Duodenal mucosa (tissue), 2 donors: ENCODE results near the gene UBR3.

Source experiments
- H3K27ac ChIP-seq: one replicate; pipeline ENCODE4 v1.7.0; 2013; ENCODE audit warnings: low read depth, low read length
- H3K27me3 ChIP-seq, 2 donors: one replicate each; pipeline ENCODE4 v1.7.0; 2013; ENCODE audit warnings: low read length in 2 of 2, control low read depth in 1 of 2; ENCODE audit not compliant: insufficient read depth in 2 of 2, control insufficient read depth in 1 of 2
- H3K36me3 ChIP-seq, 2 donors: one replicate each; pipeline ENCODE4 v1.7.0; 2013; ENCODE audit warnings: low read length in 2 of 2, control low read depth in 1 of 2; ENCODE audit not compliant: insufficient read depth in 2 of 2, control insufficient read depth in 1 of 2
- H3K4me1 ChIP-seq, 2 donors: one replicate each; pipeline ENCODE4 v1.7.0; 2013; ENCODE audit warnings: low read length in 2 of 2, control low read depth in 1 of 2; ENCODE audit not compliant: insufficient read depth in 2 of 2, control insufficient read depth in 1 of 2
- H3K4me3 ChIP-seq, 2 donors: one replicate each; pipeline ENCODE4 v1.7.0; 2013; ENCODE audit warnings: low read length in 2 of 2, low read depth in 1 of 2
- H3K9ac ChIP-seq, 2 donors: one replicate each; pipeline ENCODE4 v1.7.0; 2013; ENCODE audit warnings: low read length in 2 of 2, low read depth in 1 of 2
- H3K9me3 ChIP-seq, 2 donors: one replicate each; pipeline ENCODE4 v1.7.0; 2013; ENCODE audit warnings: low read length in 2 of 2, control low read depth in 1 of 2; ENCODE audit not compliant: control insufficient read depth in 1 of 2

The UBR3 gene

DNA sequence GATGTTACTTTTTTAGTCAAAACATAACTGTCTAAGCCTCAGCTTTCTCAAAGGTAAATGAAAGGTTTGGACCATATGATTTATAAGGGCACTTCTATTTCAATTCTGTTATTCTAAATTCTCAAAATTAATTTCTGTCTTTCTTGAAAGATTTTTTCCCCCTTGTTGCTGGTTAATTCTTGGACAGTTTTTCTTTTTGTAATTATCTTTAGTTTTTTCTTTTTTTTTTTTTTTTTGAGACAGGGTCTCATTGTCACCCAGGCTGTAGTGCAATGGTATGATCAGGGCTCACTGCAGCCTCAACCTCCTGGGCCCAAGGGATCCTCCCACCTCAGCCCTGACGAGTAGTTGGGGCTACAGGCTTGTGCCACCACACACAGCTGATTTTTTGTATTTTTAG, 229.6 kb downstream of the UBR3 start:
- Histone ChIP-seq H3K4me1 (no peaks in the 10 kb centered on the region), H3K36me3 (peaks cover 0 to 16% of the 10 kb centered on the region in 2 donors), H3K27ac (no peak overlapping the region), H3K9me3 (no peaks in the 10 kb centered on the region), H3K4me3 (no peak overlapping the region), H3K9ac (no peak overlapping the region), H3K27me3 (no peaks in the 10 kb centered on the region)

- H3K9me3 ChIP-seq = no peaks in the 10 kb centered on the region
- H3K9ac ChIP-seq = no peak overlapping the region
- no peak overlapping the region for H3K4me3 ChIP-seq
- H3K27me3 ChIP-seq = no peaks in the 10 kb centered on the region
- H3K4me1 ChIP-seq = no peaks in the 10 kb centered on the region
- peaks cover 7 to 18% of the 10 kb centered on the region in 2 donors for H3K36me3 ChIP-seq
- no peak overlapping the region for H3K27ac ChIP-seq
These were observed 236.4 kb downstream of the UBR3 start for GRCh38 chr2:170063456-170064235.

DNA sequence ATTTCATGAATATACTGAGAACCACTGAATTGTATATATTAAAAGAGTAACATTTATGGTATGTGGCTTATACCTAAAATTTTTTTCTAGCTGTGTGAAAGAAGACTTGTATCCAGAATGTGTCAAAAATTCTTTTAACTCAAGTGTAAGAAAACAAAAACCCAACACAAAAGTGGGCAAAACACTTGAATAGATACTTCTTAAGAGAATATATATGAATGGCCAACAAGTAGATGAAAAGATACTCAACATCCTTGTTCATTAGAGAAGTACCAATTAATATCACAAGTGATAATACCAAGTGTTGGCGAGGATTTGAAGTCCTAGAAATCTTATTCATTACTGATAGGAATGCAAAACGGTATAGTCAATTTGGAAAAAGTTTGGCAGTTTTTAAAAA, 243.5 kb downstream of the UBR3 start:
- Histone ChIP-seq H3K27ac (no peak overlapping the region), H3K9me3 (peaks cover 0 to 11% of the 10 kb centered on the region in 2 donors), H3K27me3 (no peaks in the 10 kb centered on the region), H3K4me3 (no peak overlapping the region), H3K9ac (no peak overlapping the region), H3K36me3 (peaks cover 9 to 16% of the 10 kb centered on the region in 2 donors), H3K4me1 (no peaks in the 10 kb centered on the region)

- H3K9ac ChIP-seq = no peak overlapping the region
- H3K9me3 ChIP-seq = peaks cover 0 to 11% of the 10 kb centered on the region in 2 donors
- no peak overlapping the region for H3K27ac ChIP-seq
- no peaks in the 10 kb centered on the region for H3K4me1 ChIP-seq
- H3K4me3 ChIP-seq = no peak overlapping the region
- H3K36me3 ChIP-seq = peaks cover 11 to 12% of the 10 kb centered on the region in 2 donors
- H3K27me3 ChIP-seq = no peaks in the 10 kb centered on the region
These were observed 246.0 kb downstream of the UBR3 start for GRCh38 chr2:170073288-170073687.

- H3K9me3 ChIP-seq = peaks cover 0 to 6% of the 10 kb centered on the region in 2 donors
- no peaks in the 10 kb centered on the region for H3K27me3 ChIP-seq
- no peak overlapping the region for H3K27ac ChIP-seq
- no peak overlapping the region for H3K9ac ChIP-seq
- H3K4me1 ChIP-seq = no peaks in the 10 kb centered on the region
- no peak overlapping the region for H3K4me3 ChIP-seq
- H3K36me3 ChIP-seq = peaks cover 5 to 8% of the 10 kb centered on the region in 2 donors
These were observed 248.9 kb downstream of the UBR3 start for GRCh38 chr2:170076189-170076588.

- no peaks in the 10 kb centered on the region for H3K27me3 ChIP-seq
- H3K4me1 ChIP-seq = no peaks in the 10 kb centered on the region
- H3K9me3 ChIP-seq = no peaks in the 10 kb centered on the region
- H3K27ac ChIP-seq = no peak overlapping the region
- H3K4me3 ChIP-seq = no peak overlapping the region
- H3K36me3 ChIP-seq = peaks cover 8 to 9% of the 10 kb centered on the region in 2 donors
- H3K9ac ChIP-seq = no peak overlapping the region
These were observed 250.7 kb downstream of the UBR3 start for GRCh38 chr2:170077830-170078569.

- no peaks in the 10 kb centered on the region for H3K9me3 ChIP-seq
- no peaks in the 10 kb centered on the region for H3K4me1 ChIP-seq
- H3K4me3 ChIP-seq = no peak overlapping the region
- peaks cover 0 to 4% of the 10 kb centered on the region in 2 donors for H3K36me3 ChIP-seq
- H3K27ac ChIP-seq = no peak overlapping the region
- H3K27me3 ChIP-seq = no peaks in the 10 kb centered on the region
- no peak overlapping the region for H3K9ac ChIP-seq
These were observed 257.7 kb downstream of the UBR3 start for GRCh38 chr2:170084820-170085491.

- peaks cover 0 to 4% of the 10 kb centered on the region in 2 donors for H3K36me3 ChIP-seq
- no peak overlapping the region for H3K4me3 ChIP-seq
- H3K9me3 ChIP-seq = no peaks in the 10 kb centered on the region
- no peak overlapping the region for H3K27ac ChIP-seq
- no peaks in the 10 kb centered on the region for H3K4me1 ChIP-seq
- H3K27me3 ChIP-seq = no peaks in the 10 kb centered on the region
- no peak overlapping the region for H3K9ac ChIP-seq
These were observed 258.9 kb downstream of the UBR3 start for GRCh38 chr2:170086117-170086688.

GRCh38 chr2:170086751-170087412, 259.6 kb downstream of the UBR3 start:
- H3K4me1 ChIP-seq = no peaks in the 10 kb centered on the region
- no peak overlapping the region for H3K4me3 ChIP-seq
- no peak overlapping the region for H3K27ac ChIP-seq
- H3K36me3 ChIP-seq = no peaks in the 10 kb centered on the region
- H3K27me3 ChIP-seq = no peaks in the 10 kb centered on the region
- H3K9ac ChIP-seq = no peak overlapping the region
- no peaks in the 10 kb centered on the region for H3K9me3 ChIP-seq
